ENCODE results near the gene CFAP77. TPM values are rescaled to one million over a fixed set of nuclear protein-coding genes. Genes with fewer than 3 reads are reported as not detected.

Gene CFAP77
- total and polyA plus RNA-seq, 2 of the 8 experiments (the other 6 are each of a cell fraction or from before 2014, with no cell fraction given): 0.63 to 0.97 TPM

DNA sequence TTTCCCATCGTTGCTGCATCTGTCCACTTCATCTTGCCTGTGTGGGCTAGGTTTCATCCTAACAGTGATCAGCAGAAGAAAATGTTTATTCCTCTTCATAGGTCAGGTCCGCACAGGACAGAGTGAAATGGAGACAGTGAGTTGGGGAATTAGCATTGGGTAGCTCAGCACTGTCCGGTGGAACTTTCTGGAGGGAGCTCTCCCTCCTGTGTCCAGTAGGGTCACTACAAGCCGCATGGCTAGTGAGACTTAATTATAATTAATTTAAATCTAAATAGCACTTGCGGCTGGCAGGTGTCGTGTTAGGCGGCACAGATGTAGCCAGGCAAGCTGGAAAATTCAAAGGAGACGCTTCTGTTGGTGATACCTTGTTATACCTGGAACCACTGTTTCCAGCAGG is 48.4 kb downstream of the CFAP77 start:
- POLR2A ChIA-PET (ENCODE audit: partially characterized antibody): interaction anchor here (0.9 kb wide), 1 partner anchor 46 kb away, joined by 3 read pairs; no protein-coding TSS in a partner anchor
- H4K8ac ChIP-seq (ENCODE audit: extremely low read depth, insufficient read depth, low read length): no peak overlapping the region
- no peak overlapping the region for H2BK20ac ChIP-seq (ENCODE audit: low read length)
- H4K5ac ChIP-seq (ENCODE audit: insufficient read length, low read depth, low read length): no peak overlapping the region
- H3K79me1 ChIP-seq (ENCODE audit: low read depth, low read length): no peaks in the 10 kb centered on the region
- WGBS, 2 experiments (ENCODE audit: extremely low coverage in 1 of 2, insufficient coverage in 1 of 2, insufficient read length in 1 of 2, insufficient replicate concordance in 2 of 2, low coverage in 1 of 2, low lambda C conversion rate in 2 of 2, missing lambda C conversion rate in 1 of 2): 87% methylated on average over 8 of the region's 8 CpGs; no CpG with 5 or more reads in 1 of the 2 experiments
- no peaks in the 10 kb centered on the region; a peak in 2 of 7 replicates for H3K4me1 ChIP-seq (replicated peaks in 1 of 4; ENCODE audit: control insufficient read depth in 3 of 4, insufficient read depth in 4 of 4, low read length in 3 of 4)
- no peak overlapping the region for H2BK15ac ChIP-seq (ENCODE audit: low read length)
- no peaks in the 10 kb centered on the region for H3K79me2 ChIP-seq (ENCODE audit: control insufficient read depth in 1 of 2, insufficient read depth in 2 of 2, low read length in 2 of 2)
- H2BK120ac ChIP-seq (replicated peaks; ENCODE audit: low read depth, low read length): no peak overlapping the region
- H2BK5ac ChIP-seq (ENCODE audit: low read depth, low read length): no peak overlapping the region
- H3K4me2 ChIP-seq (ENCODE audit: insufficient read depth in 1 of 2, low read depth in 2 of 2, low read length in 2 of 2): no peak overlapping the region
- no peaks in the 10 kb centered on the region for H3K36me3 ChIP-seq (ENCODE audit: control insufficient read depth in 2 of 4, insufficient read depth in 4 of 4, low read length in 3 of 4)
- CTCF ChIA-PET (ENCODE audit: partially characterized antibody): interaction anchor here (0.5 to 4.9 kb wide), 14 partner anchors 11 to 243 kb away, joined by 3 to 39 read pairs (median 3); no protein-coding TSS in a partner anchor
- no peak overlapping the region for H3K23ac ChIP-seq (ENCODE audit: insufficient read length)
- no peak overlapping the region for H2AK5ac ChIP-seq (ENCODE audit: low read depth, low read length)
- H3K4me3 ChIP-seq (ENCODE audit: extremely low read depth in 1 of 4, insufficient read depth in 2 of 4, low read depth in 3 of 4, low read length in 4 of 4): no peak overlapping the region
- DNase-seq (ENCODE audit: low read depth in 1 of 2, low spot score in 2 of 2): no peak
- H3K27ac ChIP-seq (ENCODE audit: low read depth, low read length): no peak overlapping the region
- H3K4ac ChIP-seq (replicated peaks; ENCODE audit: insufficient read length, low read depth, low read length): no peak overlapping the region
- no peak overlapping the region for H3K14ac ChIP-seq (ENCODE audit: insufficient read length)
- peaks cover 6% of the 10 kb centered on the region; the same call in 1 of the 2 replicates for H3K23me2 ChIP-seq (ENCODE audit: low read depth, low read length)
- no peak overlapping the region for H2AFZ ChIP-seq (ENCODE audit: low read length)
- no peak for FAIRE-seq
- peak in 1 of 2 experiments; percentile 40; a peak in 1 of 4 replicates for TF ChIP-seq RAD21 (IDR thresholded peaks at IDR 0.05 in 1 of 2, conservative IDR thresholded peaks at IDR 0.05 in 1 of 2; ENCODE audit: low read depth in 2 of 2, low read length in 2 of 2)
- TF ChIP-seq, protein P1, sequence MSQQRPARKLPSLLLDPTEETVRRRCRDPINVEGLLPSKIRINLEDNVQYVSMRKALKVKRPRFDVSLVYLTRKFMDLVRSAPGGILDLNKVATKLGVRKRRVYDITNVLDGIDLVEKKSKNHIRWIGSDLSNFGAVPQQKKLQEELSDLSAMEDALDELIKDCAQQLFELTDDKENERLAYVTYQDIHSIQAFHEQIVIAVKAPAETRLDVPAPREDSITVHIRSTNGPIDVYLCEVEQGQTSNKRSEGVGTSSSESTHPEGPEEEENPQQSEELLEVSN (IDR thresholded peaks at IDR 0.05): no peak
- TF ChIP-seq, protein P2, sequence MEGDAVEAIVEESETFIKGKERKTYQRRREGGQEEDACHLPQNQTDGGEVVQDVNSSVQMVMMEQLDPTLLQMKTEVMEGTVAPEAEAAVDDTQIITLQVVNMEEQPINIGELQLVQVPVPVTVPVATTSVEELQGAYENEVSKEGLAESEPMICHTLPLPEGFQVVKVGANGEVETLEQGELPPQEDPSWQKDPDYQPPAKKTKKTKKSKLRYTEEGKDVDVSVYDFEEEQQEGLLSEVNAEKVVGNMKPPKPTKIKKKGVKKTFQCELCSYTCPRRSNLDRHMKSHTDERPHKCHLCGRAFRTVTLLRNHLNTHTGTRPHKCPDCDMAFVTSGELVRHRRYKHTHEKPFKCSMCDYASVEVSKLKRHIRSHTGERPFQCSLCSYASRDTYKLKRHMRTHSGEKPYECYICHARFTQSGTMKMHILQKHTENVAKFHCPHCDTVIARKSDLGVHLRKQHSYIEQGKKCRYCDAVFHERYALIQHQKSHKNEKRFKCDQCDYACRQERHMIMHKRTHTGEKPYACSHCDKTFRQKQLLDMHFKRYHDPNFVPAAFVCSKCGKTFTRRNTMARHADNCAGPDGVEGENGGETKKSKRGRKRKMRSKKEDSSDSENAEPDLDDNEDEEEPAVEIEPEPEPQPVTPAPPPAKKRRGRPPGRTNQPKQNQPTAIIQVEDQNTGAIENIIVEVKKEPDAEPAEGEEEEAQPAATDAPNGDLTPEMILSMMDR (IDR thresholded peaks at IDR 0.05; ENCODE audit: control extremely low read depth in 1 of 3, insufficient read depth in 1 of 3, low read depth in 1 of 3, low read length in 3 of 3): peak in 2 of 3 experiments; percentile 11 to 22; a peak in 2 of 4 replicates
- no peak overlapping the region for H4K91ac ChIP-seq (replicated peaks; ENCODE audit: insufficient read length, low read length)
- peaks cover 0 to 4% of the 10 kb centered on the region in 2 experiments for H4K20me1 ChIP-seq (replicated peaks in 1 of 2; ENCODE audit: control insufficient read depth in 1 of 2, insufficient read depth in 2 of 2, low read length in 2 of 2)
- no peak overlapping the region for H2BK12ac ChIP-seq (ENCODE audit: low read depth, low read length)
- H3K9ac ChIP-seq (replicated peaks in 1 of 4; ENCODE audit: extremely low read depth in 1 of 4, low read depth in 3 of 4, low read length in 3 of 4): no peak overlapping the region
- no peak overlapping the region for H3K56ac ChIP-seq (replicated peaks; ENCODE audit: insufficient read length, low read depth, low read length)
- H3K18ac ChIP-seq (ENCODE audit: extremely low read depth, low read length): no peak overlapping the region
- H3K27me3 ChIP-seq (replicated peaks in 1 of 4; ENCODE audit: control insufficient read depth in 3 of 4, extremely low read depth in 1 of 4, insufficient read depth in 3 of 4, low read length in 3 of 4): no peaks in the 10 kb centered on the region
- no peaks in the 10 kb centered on the region for H3K9me3 ChIP-seq (ENCODE audit: insufficient read depth in 2 of 2, low read depth in 1 of 2, low read length in 1 of 2)

All from H1 (cell line).